Measurements from ENCODE around the gene FSTL4.
"Not testable (repeated sequence)": the region's sequence is repeated elsewhere in the genome, so short reads cannot be mapped to it uniquely, and the experiment has no call there.

Gene FSTL4

GRCh38 chr5:133460172-133460758 lies 152.1 kb downstream of the FSTL4 start:
- in situ Hi-C loops (cut with HindIII; ENCODE audit: low sequenced_read_pairs): no loop called here

- in situ Hi-C loops (cut with HindIII; ENCODE audit: low sequenced_read_pairs): no loop called here
Measured at GRCh38 chr5:133459474-133460160, 152.7 kb downstream of the FSTL4 start.

GRCh38 chr5:133458435-133458834 lies 153.9 kb downstream of the FSTL4 start:
- in situ Hi-C loops (cut with HindIII; ENCODE audit: low sequenced_read_pairs): no loop called here

GRCh38 chr5:133457439-133458355 lies 154.6 kb downstream of the FSTL4 start:
- in situ Hi-C loops (cut with HindIII; ENCODE audit: low sequenced_read_pairs): no loop called here

- in situ Hi-C loops (cut with HindIII; ENCODE audit: low sequenced_read_pairs): no loop called here
Measured at GRCh38 chr5:133456933-133457402, 155.4 kb downstream of the FSTL4 start.

GRCh38 chr5:133455676-133456075 lies 156.7 kb downstream of the FSTL4 start:
- in situ Hi-C loops (cut with HindIII; ENCODE audit: low sequenced_read_pairs): no loop called here

GRCh38 chr5:133454442-133454841 lies 157.9 kb downstream of the FSTL4 start:
- in situ Hi-C loops (cut with HindIII; ENCODE audit: low sequenced_read_pairs): no loop called here

GRCh38 chr5:133453831-133454230 lies 158.5 kb downstream of the FSTL4 start:
- in situ Hi-C loops (cut with HindIII; ENCODE audit: low sequenced_read_pairs): no loop called here

- in situ Hi-C loops (cut with HindIII; ENCODE audit: low sequenced_read_pairs): no loop called here
Measured at GRCh38 chr5:133453084-133453780, 159.1 kb downstream of the FSTL4 start.

- in situ Hi-C loops (cut with HindIII; ENCODE audit: low sequenced_read_pairs): no loop called here
Measured at GRCh38 chr5:133451926-133452325, 160.4 kb downstream of the FSTL4 start.

- in situ Hi-C loops (cut with HindIII; ENCODE audit: low sequenced_read_pairs): no loop called here
Measured at GRCh38 chr5:133450286-133450685, 162.1 kb downstream of the FSTL4 start.

GRCh38 chr5:133449181-133449580 lies 163.2 kb downstream of the FSTL4 start:
- in situ Hi-C loops (cut with HindIII; ENCODE audit: low sequenced_read_pairs): no loop called here

GRCh38 chr5:133446440-133446839 lies 165.9 kb downstream of the FSTL4 start:
- in situ Hi-C loops (cut with HindIII; ENCODE audit: low sequenced_read_pairs): no loop called here

- in situ Hi-C loops (cut with HindIII; ENCODE audit: low sequenced_read_pairs): no loop called here
Measured at GRCh38 chr5:133445744-133446143, 166.6 kb downstream of the FSTL4 start.

GRCh38 chr5:133445204-133445603 lies 167.1 kb downstream of the FSTL4 start:
- in situ Hi-C loops (cut with HindIII; ENCODE audit: low sequenced_read_pairs): not testable (repeated sequence)

GRCh38 chr5:133444711-133445110 lies 167.6 kb downstream of the FSTL4 start:
- in situ Hi-C loops (cut with HindIII; ENCODE audit: low sequenced_read_pairs): no loop called here

- in situ Hi-C loops (cut with HindIII; ENCODE audit: low sequenced_read_pairs): no loop called here
Measured at GRCh38 chr5:133441166-133441815, 171.1 kb downstream of the FSTL4 start.

- in situ Hi-C loops (cut with HindIII; ENCODE audit: low sequenced_read_pairs): no loop called here
Measured at GRCh38 chr5:133440467-133441115, 171.8 kb downstream of the FSTL4 start.

GRCh38 chr5:133439859-133440258 lies 172.5 kb downstream of the FSTL4 start:
- in situ Hi-C loops (cut with HindIII; ENCODE audit: low sequenced_read_pairs): no loop called here

- in situ Hi-C loops (cut with HindIII; ENCODE audit: low sequenced_read_pairs): no loop called here
Measured at GRCh38 chr5:133438487-133438886, 173.9 kb downstream of the FSTL4 start.

Measured in endothelial cell of hepatic sinusoid (primary cell).